ENCODE data around the gene CHPF2. TPM values are rescaled to one million over a fixed set of nuclear protein-coding genes. Genes with fewer than 3 reads are reported as not detected.

CHPF2 gene
- polyA plus RNA-seq, 1 donor (not counting 4 experiments of a cell fraction or from before 2014, with no cell fraction given) = 16.2 TPM

DNA sequence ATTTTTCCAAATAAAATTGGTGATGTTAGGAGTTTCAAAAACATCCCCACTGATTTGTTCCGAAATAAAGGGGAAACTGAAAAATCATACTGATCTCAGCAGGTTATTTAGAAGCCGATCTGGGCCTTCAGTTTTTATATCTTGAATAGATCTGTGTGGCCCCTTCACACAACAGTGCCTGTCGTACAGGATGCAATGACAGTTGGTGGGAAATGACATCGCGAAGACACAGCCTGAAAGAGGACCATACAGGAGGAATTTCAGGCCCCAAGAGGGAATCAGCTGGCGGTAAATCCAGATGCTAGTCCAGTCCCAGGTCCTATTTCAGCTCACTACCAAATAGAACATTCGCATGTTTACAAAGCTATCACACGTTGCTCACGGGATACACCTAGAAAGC lies 25.0 kb upstream of the CHPF2 start:
- Histone ChIP-seq H2AFZ (ENCODE audit: control insufficient read depth, low read length) (no peak overlapping the region), H3K27me3 (ENCODE audit: control insufficient read depth, extremely low read depth, insufficient read depth, low read length) (peaks cover 34% of the 10 kb centered on the region), H3K79me2 (ENCODE audit: control insufficient read depth, insufficient read depth, low read length) (no peaks in the 10 kb centered on the region), H3K36me3 (ENCODE audit: control insufficient read depth in 2 of 2, extremely low read depth in 1 of 2, insufficient read depth in 2 of 2, low read length in 2 of 2) (peaks cover 0 to 3% of the 10 kb centered on the region in 2 experiments), H3K9ac (ENCODE audit: control insufficient read depth, extremely low read depth, insufficient read depth, low read length) (no peak overlapping the region), H3K4me3 (ENCODE audit: control insufficient read depth in 2 of 3, extremely low read depth in 1 of 3, insufficient read depth in 2 of 3, low read depth in 1 of 3, low read length in 3 of 3) (no peak overlapping the region), H4K20me1 (ENCODE audit: control insufficient read depth, extremely low read depth, insufficient read depth, low read length) (no peaks in the 10 kb centered on the region), H3K27ac (ENCODE audit: control insufficient read depth, insufficient read depth, low read length) (no peak overlapping the region), H3K9me1 (ENCODE audit: control insufficient read depth, extremely low read depth, insufficient read depth, low read length) (no peaks in the 10 kb centered on the region), H3K9me3 (ENCODE audit: control insufficient read depth, low read depth, low read length) (no peaks in the 10 kb centered on the region), H3K4me2 (ENCODE audit: control insufficient read depth, extremely low read depth, insufficient read depth, low read depth, low read length) (no peak overlapping the region), H3K4me1 (ENCODE audit: control insufficient read depth, extremely low read depth, insufficient read depth, low read length) (no peaks in the 10 kb centered on the region)
- FAIRE-seq = no peak
- dilution Hi-C loops (cut with MboI; ENCODE audit: extremely low pct_ligation_motif_present, low sequenced_read_pairs) = no loop called here
- TF ChIP-seq, protein P1, sequence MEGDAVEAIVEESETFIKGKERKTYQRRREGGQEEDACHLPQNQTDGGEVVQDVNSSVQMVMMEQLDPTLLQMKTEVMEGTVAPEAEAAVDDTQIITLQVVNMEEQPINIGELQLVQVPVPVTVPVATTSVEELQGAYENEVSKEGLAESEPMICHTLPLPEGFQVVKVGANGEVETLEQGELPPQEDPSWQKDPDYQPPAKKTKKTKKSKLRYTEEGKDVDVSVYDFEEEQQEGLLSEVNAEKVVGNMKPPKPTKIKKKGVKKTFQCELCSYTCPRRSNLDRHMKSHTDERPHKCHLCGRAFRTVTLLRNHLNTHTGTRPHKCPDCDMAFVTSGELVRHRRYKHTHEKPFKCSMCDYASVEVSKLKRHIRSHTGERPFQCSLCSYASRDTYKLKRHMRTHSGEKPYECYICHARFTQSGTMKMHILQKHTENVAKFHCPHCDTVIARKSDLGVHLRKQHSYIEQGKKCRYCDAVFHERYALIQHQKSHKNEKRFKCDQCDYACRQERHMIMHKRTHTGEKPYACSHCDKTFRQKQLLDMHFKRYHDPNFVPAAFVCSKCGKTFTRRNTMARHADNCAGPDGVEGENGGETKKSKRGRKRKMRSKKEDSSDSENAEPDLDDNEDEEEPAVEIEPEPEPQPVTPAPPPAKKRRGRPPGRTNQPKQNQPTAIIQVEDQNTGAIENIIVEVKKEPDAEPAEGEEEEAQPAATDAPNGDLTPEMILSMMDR (optimal IDR thresholded peaks at IDR 0.05 in 1 of 3, IDR thresholded peaks at IDR 0.05 in 1 of 3, conservative IDR thresholded peaks at IDR 0.05 in 1 of 3; ENCODE audit: extremely low read depth in 1 of 3, insufficient read depth in 2 of 3, low read length in 3 of 3) = no peak
- TF ChIP-seq EZH2 (IDR thresholded peaks at IDR 0.05; ENCODE audit: low read length) = no peak
- DNase-seq (ENCODE audit: low read depth, low spot score) = no peak

DNA sequence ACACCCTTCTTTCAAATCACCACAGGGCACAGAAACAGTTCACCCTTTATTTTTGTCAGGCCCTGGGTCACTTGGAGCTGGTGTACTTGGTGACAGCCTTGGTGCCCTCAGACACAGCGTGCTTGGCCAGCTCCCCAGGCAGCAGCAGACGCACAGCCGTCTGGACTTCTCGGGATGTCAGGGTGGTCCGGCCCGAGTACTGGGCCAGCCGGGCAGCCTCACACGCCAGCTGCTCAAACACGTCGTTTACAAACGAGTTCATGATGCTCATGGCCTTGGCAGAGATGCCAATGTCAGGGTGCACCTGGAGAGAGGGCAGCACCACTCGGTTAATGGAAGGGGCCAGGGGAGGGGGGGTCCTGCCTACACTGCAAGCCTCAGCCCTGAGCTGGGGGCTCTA lies 24.5 kb upstream of the CHPF2 start:
- TF ChIP-seq, protein P1 (optimal IDR thresholded peaks at IDR 0.05 in 1 of 3, IDR thresholded peaks at IDR 0.05 in 1 of 3, conservative IDR thresholded peaks at IDR 0.05 in 1 of 3; ENCODE audit: extremely low read depth in 1 of 3, insufficient read depth in 2 of 3, low read length in 3 of 3) = no peak
- TF ChIP-seq EZH2 (IDR thresholded peaks at IDR 0.05; ENCODE audit: low read length) = no peak
- Histone ChIP-seq H3K9me3 (ENCODE audit: control insufficient read depth, low read depth, low read length) (no peaks in the 10 kb centered on the region), H4K20me1 (ENCODE audit: control insufficient read depth, extremely low read depth, insufficient read depth, low read length) (no peaks in the 10 kb centered on the region), H3K9me1 (ENCODE audit: control insufficient read depth, extremely low read depth, insufficient read depth, low read length) (no peaks in the 10 kb centered on the region), H3K27me3 (ENCODE audit: control insufficient read depth, extremely low read depth, insufficient read depth, low read length) (peaks cover 32% of the 10 kb centered on the region), H3K79me2 (ENCODE audit: control insufficient read depth, insufficient read depth, low read length) (no peaks in the 10 kb centered on the region), H3K36me3 (ENCODE audit: control insufficient read depth in 2 of 2, extremely low read depth in 1 of 2, insufficient read depth in 2 of 2, low read length in 2 of 2) (peaks cover 0 to 3% of the 10 kb centered on the region in 2 experiments), H3K4me2 (ENCODE audit: control insufficient read depth, extremely low read depth, insufficient read depth, low read depth, low read length) (no peak overlapping the region), H2AFZ (ENCODE audit: control insufficient read depth, low read length) (no peak overlapping the region), H3K27ac (ENCODE audit: control insufficient read depth, insufficient read depth, low read length) (no peak overlapping the region), H3K9ac (ENCODE audit: control insufficient read depth, extremely low read depth, insufficient read depth, low read length) (no peak overlapping the region), H3K4me3 (ENCODE audit: control insufficient read depth in 2 of 3, extremely low read depth in 1 of 3, insufficient read depth in 2 of 3, low read depth in 1 of 3, low read length in 3 of 3) (no peak overlapping the region), H3K4me1 (ENCODE audit: control insufficient read depth, extremely low read depth, insufficient read depth, low read length) (no peaks in the 10 kb centered on the region)
- DNase-seq (ENCODE audit: low read depth, low spot score) (no peak), FAIRE-seq (no peak)
- dilution Hi-C loops (cut with MboI; ENCODE audit: extremely low pct_ligation_motif_present, low sequenced_read_pairs) = no loop called here
